ENCODE data around the gene ASGR2.

DNA sequence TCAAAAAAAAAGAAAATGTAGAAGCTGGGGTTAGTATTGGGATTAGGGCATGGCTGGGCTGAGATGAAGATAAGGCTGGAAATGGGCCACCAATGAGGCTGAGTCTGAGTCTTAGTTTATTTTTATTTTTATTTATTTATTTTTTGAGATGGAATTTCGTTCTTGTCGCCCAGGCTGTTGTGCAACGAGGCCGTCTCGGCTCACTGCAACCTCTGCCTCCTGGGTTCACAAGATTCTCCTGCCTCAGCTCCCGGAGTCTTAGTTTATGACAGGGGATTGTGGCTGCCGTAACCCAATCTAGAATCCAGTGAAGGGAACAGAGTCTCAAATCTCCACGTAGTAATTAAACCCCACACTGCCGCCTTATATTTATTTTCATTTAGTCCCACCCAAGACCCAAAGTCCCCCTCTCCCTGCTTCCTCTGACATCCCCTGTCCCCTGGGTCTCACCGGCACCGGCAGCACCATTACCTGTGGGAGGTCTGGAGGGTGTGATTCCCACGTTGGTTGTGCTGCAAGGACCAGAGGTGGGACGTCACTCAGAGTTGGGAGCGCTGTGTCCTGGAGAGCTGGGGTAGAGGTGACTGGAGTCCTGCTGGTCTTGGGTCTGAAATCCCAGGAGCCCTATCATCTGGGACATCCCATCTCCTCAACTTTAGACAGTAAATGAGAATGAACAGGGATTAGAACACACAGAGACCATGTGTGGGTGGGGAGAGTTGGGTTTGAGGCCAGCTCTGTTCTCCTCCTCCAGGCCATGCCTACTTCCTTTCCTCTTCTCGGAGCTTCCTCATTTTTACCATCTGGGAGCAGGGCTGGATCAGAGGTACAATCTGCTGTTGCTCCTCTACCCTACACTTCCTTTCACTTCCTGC lies 34.8 kb downstream of the ASGR2 start, which contains the start of gene CLEC10A:
- TF ChIP-seq EZH2phosphoT487 (IDR thresholded peaks at IDR 0.05; ENCODE audit: borderline replicate concordance, low read length) (no peak), EZH2 (IDR thresholded peaks at IDR 0.05; ENCODE audit: low read length, unreplicated experiment) (no peak)
- TF ChIP-seq, protein P1, sequence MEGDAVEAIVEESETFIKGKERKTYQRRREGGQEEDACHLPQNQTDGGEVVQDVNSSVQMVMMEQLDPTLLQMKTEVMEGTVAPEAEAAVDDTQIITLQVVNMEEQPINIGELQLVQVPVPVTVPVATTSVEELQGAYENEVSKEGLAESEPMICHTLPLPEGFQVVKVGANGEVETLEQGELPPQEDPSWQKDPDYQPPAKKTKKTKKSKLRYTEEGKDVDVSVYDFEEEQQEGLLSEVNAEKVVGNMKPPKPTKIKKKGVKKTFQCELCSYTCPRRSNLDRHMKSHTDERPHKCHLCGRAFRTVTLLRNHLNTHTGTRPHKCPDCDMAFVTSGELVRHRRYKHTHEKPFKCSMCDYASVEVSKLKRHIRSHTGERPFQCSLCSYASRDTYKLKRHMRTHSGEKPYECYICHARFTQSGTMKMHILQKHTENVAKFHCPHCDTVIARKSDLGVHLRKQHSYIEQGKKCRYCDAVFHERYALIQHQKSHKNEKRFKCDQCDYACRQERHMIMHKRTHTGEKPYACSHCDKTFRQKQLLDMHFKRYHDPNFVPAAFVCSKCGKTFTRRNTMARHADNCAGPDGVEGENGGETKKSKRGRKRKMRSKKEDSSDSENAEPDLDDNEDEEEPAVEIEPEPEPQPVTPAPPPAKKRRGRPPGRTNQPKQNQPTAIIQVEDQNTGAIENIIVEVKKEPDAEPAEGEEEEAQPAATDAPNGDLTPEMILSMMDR (conservative IDR thresholded peaks at IDR 0.05; ENCODE audit: low read depth, low read length): no peak

All from PC-3 (cell line).